Right kidney (tissue), 1 donor: ENCODE measurements around the gene ZNF609.
A peak's percentile ranks its signal among the peaks of the same experiment; 100 is the strongest.

Experiments
- DNase-seq: peaks from one replicate; pipeline ENCODE4 v3.0.0-alpha.2; 2016

Gene ZNF609

DNA sequence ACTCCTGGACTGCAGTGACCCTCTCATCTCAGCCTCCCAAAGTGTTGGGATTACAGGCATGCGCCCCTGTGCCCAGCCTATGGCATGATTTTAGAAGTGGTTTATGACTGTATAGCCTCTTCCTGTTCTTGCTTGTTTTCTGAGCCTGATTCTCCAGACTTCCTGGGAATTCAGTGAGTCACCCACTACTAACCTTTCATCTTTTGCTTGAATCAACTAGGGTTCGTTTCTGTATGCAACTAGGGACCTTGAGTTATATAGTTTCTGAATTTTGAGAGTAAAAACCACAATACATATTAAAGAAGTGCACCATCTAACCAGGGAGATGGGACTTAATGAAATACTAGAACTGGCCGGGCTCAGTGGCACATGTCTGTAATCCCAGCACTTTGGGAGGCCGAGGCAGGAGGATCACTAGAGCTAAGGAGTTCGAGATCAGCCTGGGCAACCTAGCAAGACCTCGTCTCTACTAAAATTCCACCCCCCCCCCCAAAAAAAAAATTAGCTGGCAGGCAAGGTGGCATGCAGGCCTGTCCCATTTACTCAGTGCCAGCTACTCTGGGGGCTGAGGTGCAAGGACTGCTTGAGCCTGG is 76.0 kb downstream of the ZNF609 start:
- no peak for DNase-seq

DNA sequence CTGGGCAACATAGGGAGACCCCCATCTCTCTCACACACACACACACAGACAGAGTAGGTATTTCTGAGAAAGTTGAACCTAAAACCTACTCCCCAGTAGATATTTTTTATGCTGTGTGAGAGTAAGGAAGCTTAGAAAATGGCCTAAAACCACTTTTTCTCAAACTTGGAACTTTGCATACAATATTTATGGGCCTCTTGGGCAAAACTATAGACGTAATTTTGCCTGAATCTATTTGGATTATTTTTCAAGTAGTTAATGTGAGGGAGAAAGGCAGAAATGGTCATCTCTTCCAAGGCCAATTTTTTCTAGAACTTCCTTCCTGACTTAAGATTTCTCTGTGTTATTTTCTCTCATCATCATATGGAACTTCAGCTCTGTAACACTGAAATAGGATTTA is 81.7 kb downstream of the ZNF609 start:
- DNase-seq = no peak

- DNase-seq = no peak
Measured at GRCh38 chr15:64544450-64544849, 84.1 kb downstream of the ZNF609 start.

DNA sequence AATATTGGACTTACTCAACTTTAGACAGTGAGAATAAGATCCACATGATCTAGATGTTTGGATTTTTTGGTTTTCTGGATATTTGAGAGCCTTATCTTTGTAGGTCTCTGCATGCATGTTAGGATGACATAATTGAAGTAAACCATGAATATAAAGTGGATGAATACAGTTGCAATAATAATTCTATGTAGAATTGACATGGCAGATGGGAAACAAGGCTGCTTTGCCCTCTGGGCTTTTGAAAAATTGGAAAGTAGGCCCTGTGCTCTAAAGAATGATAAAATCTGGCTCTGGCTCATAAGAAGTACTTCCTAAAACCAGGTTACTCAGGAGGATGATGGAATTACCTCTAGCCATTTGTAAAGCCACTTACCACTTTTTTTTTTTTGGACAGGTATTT is 86.9 kb downstream of the ZNF609 start:
- no peak for DNase-seq

DNA sequence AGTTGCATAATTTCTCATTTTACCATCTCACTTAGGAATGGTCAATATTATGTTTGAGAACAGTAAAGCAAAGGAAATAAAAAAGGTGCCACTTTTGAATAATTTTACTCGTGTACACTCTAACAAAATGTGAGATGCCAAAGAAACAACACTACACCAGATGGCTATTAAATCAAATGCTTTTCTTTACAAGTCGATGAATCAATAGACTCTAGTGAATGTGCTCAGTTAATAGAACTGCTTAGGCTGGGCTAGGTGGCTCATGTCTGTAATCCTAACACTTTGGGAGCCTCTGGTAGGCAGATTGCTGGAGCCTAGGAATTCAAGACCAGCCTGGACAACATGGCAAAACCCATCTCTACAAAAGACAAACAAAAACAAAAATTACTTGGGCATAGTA is 87.9 kb downstream of the ZNF609 start:
- DNase-seq = no peak

GRCh38 chr15:64549860-64550259 is 89.5 kb downstream of the ZNF609 start:
- no peak for DNase-seq

DNA sequence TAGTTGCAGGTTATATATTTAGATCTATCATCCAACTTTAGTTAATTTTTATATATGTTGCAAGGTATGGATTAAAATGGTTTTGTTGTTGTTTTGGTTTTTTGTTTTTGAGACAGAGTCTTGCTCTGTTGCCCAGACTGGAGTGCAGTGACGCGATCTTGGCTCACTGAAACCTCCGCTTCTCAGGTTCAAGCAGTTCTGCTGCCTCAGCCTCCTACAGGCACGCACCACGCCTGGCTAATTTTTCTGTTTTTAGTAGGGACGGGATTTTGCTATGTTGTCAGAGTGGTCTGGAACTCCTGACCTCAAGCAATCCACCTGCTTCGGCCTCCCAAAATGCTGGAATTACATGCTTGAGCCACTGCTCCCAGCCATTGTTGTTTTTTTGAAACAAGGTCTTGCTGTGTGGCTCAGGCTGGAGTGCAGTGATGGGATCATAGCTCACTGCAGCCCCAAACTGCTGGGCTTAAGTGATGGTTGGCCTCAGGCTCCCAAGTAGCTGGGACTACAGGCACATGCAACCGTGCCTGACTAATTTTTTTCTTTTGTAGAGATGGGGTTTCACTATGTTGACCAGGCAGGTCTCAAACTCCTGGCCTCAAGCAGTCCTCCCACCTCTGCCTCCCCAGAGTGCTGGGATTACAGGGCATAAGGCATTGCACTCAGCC is 92.0 kb downstream of the ZNF609 start:
- DNase-seq = peak; percentile 16

GRCh38 chr15:64558460-64559179 is 98.2 kb downstream of the ZNF609 start:
- DNase-seq = no peak

- DNase-seq = no peak
Measured at GRCh38 chr15:64559243-64559642, 98.9 kb downstream of the ZNF609 start.

DNA sequence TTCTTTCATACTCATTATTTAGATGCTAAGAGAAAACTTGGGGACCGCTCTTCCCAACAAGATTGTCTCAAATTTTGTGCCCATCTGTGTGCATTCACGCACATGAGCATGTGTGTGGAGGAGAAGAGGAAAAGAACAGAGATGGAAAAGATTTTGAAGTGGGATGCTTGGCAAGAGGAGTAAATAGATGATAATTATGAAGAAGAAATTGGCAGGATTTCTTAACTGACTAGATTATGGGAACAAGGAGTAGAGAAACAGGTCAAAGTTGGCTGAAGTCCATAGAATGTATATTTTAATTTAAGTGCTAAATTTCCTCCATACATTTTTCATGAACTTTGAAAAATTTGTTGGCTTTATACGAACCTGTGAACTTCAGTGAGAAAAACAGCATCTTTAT is 100.1 kb downstream of the ZNF609 start:
- no peak for DNase-seq

DNA sequence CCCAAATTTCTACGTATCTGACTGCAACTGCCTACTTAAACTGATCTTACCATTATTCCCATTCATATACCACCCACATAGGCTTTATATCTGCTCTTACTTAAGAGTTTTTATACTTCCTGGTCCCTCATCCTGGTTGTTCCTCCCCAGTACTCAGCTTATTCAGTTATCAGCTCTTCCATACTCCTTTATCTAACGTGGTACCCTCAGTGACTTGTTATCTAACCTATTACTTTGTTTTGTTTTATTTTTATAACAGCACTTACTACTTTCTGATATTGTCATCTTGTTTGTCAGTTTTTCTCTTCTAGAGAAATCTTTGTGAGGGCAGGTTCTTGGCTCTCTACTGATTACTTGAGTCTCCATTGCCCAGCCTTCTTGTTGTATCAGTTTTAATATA is 100.6 kb downstream of the ZNF609 start:
- DNase-seq = no peak

- no peak for DNase-seq
Measured at GRCh38 chr15:64562003-64562640, 101.7 kb downstream of the ZNF609 start.

GRCh38 chr15:64566102-64566501 is 105.7 kb downstream of the ZNF609 start:
- no peak for DNase-seq

- DNase-seq = no peak
Measured at GRCh38 chr15:64566629-64567427, 106.5 kb downstream of the ZNF609 start.

DNA sequence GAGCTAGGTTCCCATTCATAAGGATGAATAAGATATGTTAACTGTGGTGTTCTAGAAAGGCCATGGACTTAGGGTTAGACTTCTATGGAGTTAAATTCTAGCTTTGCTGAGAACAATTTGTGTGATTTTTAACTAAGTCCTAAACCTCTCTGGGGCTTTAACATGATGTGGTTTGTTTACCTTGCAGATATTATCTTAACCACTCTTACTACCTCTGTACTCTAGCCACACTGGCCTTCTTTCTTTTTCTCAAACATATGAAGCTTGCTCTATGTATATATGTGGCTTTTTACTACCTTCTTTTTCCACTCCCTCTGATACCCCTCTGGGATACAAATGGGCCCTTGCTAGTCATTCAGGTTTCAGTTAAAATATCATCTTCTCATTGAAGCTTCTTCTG is 108.4 kb downstream of the ZNF609 start:
- DNase-seq = no peak

GRCh38 chr15:64571857-64572291 is 111.5 kb downstream of the ZNF609 start:
- no peak for DNase-seq

DNA sequence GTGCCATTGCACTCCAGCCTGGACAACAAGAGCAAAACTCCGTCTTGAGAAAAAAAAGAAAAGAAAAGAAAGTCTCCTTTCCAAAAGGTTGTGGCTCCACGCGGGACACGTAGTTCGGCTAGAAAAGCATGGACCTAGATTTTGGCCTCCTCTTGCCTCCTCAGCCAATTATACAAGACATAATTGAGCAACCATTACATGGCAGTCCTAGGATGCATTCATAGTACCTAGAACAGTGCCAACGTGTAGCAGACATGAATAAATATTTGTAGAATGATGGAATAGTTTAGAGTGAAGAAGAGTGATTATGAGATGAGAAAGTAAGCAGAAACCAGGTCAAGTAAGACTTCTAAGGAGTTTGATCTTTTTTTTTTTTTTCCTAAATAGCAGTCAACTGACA is 112.5 kb downstream of the ZNF609 start:
- no peak for DNase-seq

GRCh38 chr15:64574301-64575017 is 114.1 kb downstream of the ZNF609 start:
- no peak for DNase-seq

DNA sequence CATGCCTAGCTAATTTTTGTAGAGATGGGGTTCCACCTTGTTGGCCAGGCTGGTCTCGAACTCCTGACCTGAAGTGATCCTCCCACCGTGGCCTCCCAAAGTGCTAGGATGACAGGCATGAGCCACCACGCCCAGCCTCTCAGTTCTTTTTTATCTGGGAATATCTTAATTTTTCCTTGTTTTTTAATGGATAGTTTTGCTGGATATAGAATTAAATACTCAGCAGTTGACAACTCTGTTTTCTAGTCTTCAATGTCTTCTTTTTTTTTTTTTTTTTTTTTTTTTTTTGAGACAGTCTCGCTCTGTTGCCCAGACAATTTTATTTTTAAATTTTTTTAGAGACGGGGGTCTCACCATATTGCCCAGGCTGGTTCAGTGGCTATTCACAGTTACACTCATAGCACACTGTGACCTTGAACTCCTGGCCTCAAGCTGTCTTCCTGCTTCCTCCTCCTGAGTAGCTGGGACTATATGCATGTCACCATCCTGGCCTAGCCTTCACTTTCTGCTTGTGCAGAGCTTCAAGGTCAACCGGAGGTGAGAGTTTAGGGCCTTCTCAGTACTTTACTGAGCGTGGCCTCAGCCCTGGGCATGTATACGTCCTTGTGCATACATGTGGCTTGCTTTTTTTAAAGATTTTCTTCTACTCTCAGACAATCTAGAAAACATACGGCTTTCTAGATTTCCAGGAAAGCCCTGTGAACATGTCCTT is 120.5 kb downstream of the ZNF609 start:
- DNase-seq = no peak

- no peak for DNase-seq
Measured at GRCh38 chr15:64581408-64581761, 121.0 kb downstream of the ZNF609 start.

GRCh38 chr15:64582202-64582601 is 121.8 kb downstream of the ZNF609 start:
- no peak for DNase-seq
